GM15510 (cell line): Measurements from ENCODE around the gene TRMT44.

ENCODE experiments used
- POLR2A ChIP-seq: IDR thresholded peaks from 3 replicates; pipeline ENCODE4 v1.6.1; 2011; ENCODE audit warnings: borderline replicate concordance; ENCODE audit not compliant: insufficient read length; ENCODE audit errors: extremely low read depth

TRMT44 gene

DNA sequence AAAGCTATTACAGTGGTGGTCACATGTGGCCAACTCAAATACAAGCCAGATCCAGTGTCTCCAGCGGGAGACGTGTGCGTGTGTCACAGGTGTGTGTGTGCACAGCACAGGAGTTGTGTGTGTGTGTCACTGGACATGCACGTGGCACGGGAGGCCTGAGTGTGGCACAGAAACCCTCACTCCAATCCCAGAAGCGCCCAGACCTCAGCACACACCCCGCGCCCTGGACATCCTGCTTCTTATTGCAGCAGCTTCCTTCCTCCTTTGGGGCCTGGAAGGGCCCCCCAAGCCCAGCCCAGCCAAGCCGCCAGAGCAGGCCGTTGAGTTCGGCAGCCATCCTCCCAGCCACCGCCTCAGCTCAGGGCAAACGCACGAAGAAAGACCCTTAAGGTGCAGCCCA is 37.9 kb upstream of the TRMT44 start:
- no peak for TF ChIP-seq POLR2A

DNA sequence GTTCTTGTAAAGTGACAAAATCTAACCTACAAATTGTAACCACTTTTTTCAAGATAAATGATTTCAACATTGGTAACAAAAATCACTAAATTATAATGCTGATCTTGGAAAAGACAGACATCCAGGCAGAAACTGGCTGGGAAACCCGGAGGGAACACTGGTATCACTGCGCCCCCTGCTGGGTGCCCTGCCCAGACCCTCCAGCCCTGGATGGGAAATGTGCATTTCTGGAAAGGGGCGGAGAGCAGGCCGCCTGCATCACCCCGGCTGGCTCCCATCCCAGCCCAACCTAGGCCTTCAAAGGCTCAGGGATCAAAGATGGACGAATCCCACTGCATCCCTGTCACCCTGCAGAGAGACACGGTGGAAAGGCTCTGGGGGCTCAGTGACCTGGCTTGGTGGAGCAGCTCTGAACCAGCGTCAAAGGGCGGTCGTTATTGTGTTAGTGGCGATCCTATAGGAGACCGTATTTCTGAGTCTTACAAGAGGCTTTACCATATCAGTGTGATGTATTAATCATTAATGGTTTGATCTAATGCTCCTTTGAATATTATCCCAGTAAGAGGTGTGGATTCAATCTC is 37.3 kb upstream of the TRMT44 start:
- TF ChIP-seq POLR2A = no peak

GRCh38 chr4:8403976-8404375 is 36.6 kb upstream of the TRMT44 start:
- no peak for TF ChIP-seq POLR2A

GRCh38 chr4:8404791-8405515 is 35.6 kb upstream of the TRMT44 start:
- no peak for TF ChIP-seq POLR2A

- no peak for TF ChIP-seq POLR2A
Observed at GRCh38 chr4:8405516-8405875, 35.1 kb upstream of the TRMT44 start.

- no peak for TF ChIP-seq POLR2A
Observed at GRCh38 chr4:8407316-8407715, 33.3 kb upstream of the TRMT44 start.

DNA sequence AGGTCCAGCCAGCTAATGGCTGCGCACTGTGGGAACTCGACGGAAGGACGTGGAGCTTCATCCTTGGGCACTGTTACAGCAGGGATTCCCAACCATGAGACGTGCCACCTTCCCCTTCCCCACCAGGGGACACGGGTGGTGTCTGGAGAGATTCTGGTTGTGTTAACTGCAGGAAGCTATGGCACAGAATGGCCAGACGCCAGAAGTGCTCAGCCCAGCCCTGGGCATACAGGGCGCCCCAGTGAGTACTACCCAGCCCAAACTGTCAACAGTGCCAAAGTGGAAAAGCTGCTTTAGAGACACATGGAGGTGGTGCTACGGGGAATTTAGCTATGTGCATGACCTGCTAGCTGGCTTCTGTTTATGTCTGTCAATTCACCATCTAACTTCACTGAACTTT is 32.8 kb upstream of the TRMT44 start:
- TF ChIP-seq POLR2A = no peak

DNA sequence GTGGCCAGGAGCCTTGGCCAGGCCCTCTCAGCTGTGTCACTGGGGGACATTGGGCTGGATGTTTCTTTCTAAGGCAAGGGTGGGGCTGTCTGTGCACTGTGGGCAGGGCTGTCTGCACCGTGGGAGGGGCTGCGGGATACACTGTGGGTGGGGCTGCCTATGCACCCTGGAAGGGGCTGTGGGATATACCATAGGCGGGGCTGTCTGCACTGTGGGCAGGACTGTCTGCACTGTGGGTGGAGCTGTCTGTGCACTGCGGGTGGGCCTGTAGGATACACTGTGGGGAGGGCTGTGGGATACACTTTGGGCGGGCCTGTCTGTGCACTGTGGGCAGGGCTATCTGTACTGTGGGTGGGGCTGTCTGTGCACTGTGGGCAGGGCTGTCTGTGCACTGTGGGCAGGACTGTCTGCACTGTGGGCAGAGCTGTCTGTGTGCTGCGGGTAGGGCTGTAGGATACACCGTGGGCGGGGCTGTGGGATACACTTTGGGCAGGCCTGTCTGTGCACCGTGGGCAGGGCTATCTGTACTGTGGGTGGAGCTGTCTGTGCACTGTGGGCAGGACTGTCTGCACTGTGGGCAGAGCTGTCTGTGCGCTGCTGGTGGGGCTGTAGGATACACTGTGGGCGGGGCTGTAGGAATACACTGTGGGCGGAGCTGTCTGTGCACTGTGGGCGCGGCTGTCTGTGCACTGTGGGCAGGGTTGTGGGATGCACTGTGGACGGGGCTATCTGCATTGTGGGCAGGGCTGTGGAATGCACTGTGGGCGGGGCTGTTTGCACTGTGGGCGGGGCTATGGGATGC is 31.1 kb upstream of the TRMT44 start:
- TF ChIP-seq POLR2A = no peak

GRCh38 chr4:8410066-8410625 is 30.4 kb upstream of the TRMT44 start:
- no peak for TF ChIP-seq POLR2A

DNA sequence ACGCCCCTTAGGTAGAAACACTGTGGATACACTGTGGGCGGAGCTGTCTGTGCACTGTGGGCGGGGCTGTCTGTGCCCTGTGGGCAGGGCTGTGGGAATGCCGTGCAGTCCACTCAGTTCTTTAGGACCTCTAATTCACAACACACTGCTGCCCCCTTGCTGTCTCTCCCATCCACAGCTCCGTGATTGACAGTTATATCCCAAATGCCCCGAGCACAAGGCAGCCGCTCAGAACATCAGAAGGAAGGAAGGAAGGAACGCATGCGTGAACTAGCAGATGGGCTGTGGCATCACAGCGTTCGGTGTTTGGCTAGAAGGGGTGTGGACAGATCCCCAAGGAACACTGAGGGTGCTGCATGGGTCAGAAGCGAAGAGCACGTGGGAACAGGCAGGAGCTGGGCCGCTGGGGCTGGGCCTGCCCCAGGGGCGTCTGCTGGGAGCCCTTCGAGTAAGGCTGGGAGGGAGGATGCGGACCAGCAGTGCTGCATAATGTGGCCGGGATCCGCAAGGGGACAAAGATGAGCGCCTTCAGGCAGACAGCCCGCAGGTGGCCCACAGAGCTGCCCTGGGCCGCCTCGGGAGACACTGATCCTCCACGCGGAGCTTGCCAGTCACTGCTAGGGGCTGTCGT is 29.8 kb upstream of the TRMT44 start:
- TF ChIP-seq POLR2A = no peak

DNA sequence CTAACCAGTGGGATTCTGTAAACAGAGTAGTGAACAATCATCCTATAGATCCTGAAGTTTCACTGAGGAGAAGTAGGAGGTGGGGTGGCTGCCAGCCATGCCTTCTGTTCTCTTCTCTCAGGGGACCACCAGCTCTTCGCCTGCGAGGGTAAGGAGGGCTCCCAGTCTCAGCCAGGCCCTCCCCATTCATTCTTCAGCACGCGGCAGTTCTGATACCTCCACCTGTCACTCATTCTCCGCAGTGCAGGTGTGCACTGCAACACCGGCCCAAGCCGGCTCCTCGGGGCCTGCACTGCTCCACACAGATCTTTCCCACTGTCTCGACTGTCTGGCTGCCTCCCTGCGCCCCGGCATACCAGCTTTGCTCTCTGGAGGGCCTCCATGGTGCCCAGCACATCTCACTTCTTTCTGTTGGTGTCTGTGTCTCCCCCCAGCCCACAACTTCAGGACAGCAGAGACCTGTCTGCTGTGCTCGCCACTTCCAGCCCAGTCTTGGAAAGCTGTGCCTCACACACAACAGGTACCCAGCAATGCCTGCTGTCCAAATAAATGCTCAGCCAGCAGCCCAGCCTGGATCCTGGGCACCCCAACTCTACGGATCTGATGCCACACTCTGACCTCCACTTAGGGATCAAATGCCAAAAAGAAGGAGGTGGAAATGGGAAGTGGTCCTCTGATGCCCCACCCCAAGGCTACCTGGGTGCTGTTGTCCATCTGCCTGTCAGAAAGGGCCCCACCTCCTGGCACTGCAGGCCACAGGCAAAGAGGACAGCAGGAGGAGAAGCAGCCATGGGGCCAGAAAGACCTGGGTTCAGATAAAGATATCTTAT is 29.0 kb upstream of the TRMT44 start:
- TF ChIP-seq POLR2A = no peak

GRCh38 chr4:8412288-8412687 is 28.3 kb upstream of the TRMT44 start:
- TF ChIP-seq POLR2A = no peak

DNA sequence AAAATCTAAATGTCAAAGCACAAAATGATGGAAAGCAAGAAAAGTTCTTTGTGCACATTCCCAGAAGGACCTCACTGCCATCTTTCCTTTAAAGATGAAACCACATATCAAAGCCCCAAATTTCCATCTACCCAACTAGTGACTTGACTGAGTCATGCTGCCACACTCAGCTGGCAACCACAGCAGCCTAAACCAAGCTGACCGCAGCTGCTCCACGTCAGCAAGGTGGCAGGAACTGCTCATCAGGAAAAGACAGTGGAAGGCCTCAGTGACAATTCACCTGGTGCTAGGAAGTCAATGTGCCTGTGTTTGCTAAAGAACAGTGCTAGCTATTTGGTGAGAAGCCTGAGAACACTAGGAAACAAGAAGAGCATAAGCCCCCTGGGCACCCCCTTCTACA is 26.2 kb upstream of the TRMT44 start:
- TF ChIP-seq POLR2A = no peak

DNA sequence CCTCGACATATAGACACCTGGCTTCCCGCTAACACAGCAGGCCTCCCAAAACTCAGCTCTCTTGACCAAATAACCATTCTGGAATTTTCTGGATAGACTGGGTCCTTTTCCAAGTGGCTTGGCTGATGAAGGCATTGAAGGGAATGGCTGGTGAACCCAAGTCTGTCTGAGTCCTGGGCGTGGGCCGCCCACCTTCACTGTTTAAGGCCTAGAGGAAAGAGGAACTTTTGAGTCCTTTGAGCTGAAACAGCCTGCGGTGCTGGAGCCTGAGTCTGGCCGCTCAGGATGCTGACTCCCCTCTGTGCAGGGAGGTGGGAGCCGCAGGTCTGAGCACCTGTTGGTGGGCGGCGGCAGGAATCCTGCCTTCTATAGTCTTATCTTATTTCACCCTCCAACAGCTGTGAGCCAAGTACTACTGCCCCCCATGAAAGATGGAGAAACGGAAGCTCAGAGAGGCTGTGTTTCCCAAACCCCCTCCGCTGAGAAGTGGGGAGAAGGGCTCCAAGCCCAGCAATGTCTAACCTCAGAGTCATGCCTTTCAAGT is 23.4 kb upstream of the TRMT44 start:
- TF ChIP-seq POLR2A = no peak

- TF ChIP-seq POLR2A = no peak
Observed at GRCh38 chr4:8419222-8420041, 21.1 kb upstream of the TRMT44 start.
